Urinary bladder (tissue), 4 donors: Measurements from ENCODE around the gene METRN. TPM values are rescaled to one million over a fixed set of nuclear protein-coding genes. Genes with fewer than 3 reads are reported as not detected.

Experiments
- DNase-seq: peaks from one replicate; pipeline ENCODE4 v3.0.0-alpha.2; 2015; ENCODE audit errors: extremely low spot score
- H3K27ac ChIP-seq: one replicate; pipeline ENCODE4 v1.5.1; 2013; ENCODE audit warnings: low read depth, mild to moderate bottlenecking, moderate library complexity
- H3K36me3 ChIP-seq: one replicate; pipeline ENCODE4 v1.6.1; 2013; ENCODE audit warnings: mild to moderate bottlenecking, moderate library complexity; ENCODE audit not compliant: insufficient read depth
- H3K4me1 ChIP-seq: one replicate; pipeline ENCODE4 v1.6.1; 2013; ENCODE audit warnings: mild to moderate bottlenecking, moderate library complexity; ENCODE audit not compliant: insufficient read depth
- H3K4me3 ChIP-seq: one replicate; pipeline ENCODE4 v1.5.1; 2013; ENCODE audit warnings: low read depth, low read length
- WGBS: extraction: QIAGEN DNeasy Blood & Tissue Kit; methylation state at CpG from one replicate; pipeline ENCODE4 v1.1.7; 2013; 5-methylcytosine and 5-hydroxymethylcytosine counted together
- polyA plus RNA-seq: library from polyadenylated mRNA; stranded (reverse); fragments of 200-250 nt; gene quantifications from one replicate; pipeline ENCODE4 v1.2.3, GENCODE V29; 2013
- total RNA-seq: library from RNA; depleted of rRNA; stranded (reverse); fragments of >200 nt; gene quantifications from one replicate; pipeline ENCODE4 v1.2.3, GENCODE V29; 2014
- donor health status: healthy with polysubstance abuse.
- donor health status: healthy.

METRN gene
- total and polyA plus RNA-seq, 2 donors, result 14.5 to 42.9 TPM

DNA sequence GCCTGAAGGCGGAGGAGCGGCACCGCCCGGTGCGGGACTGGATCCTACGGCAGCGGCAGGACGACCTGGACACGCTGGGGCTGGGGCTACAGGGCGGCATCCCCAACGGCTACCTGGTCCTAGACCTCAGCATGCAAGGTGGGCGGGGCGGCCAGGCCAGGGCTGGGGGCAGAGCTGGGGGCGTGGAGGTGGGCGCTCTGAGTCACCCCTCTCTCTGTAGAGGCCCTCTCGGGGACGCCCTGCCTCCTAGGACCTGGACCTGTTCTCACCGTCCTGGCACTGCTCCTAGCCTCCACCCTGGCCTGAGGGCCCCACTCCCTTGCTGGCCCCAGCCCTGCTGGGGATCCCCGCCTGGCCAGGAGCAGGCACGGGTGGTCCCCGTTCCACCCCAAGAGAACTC, 53.5 kb downstream of the METRN start:
- H3K4me3 ChIP-seq, result no peak overlapping the region
- WGBS, result 66% methylated on average over 21 of the region's 21 CpGs

More for the DNA sequence above, 53.5 kb downstream of the METRN start:
- no peak for DNase-seq
- H3K36me3 ChIP-seq, result no peaks in the 10 kb centered on the region
- H3K4me1 ChIP-seq, result no peaks in the 10 kb centered on the region
- no peak overlapping the region for H3K27ac ChIP-seq

Other genes with a start within 250 kb of the METRN start
- 12.7 TPM for gene CAPN15, start 187.4 kb upstream of the METRN start, total RNA-seq
- 30.3 TPM for gene CAPN15, start 187.4 kb upstream of the METRN start, polyA plus RNA-seq
- gene PRR35, start 154.7 kb upstream of the METRN start, total RNA-seq, result not detected
- not detected for gene PRR35, start 154.7 kb upstream of the METRN start, polyA plus RNA-seq
- gene NHLRC4, start 148.1 kb upstream of the METRN start, total RNA-seq, result 1.0 TPM
- gene NHLRC4, start 148.1 kb upstream of the METRN start, polyA plus RNA-seq, result 1.8 TPM
- gene PIGQ, start 145.2 kb upstream of the METRN start, total RNA-seq, result 11.8 TPM
- gene PIGQ, start 145.2 kb upstream of the METRN start, polyA plus RNA-seq, result 39.0 TPM
- 6.9 TPM for gene RAB40C, start 125.1 kb upstream of the METRN start, total RNA-seq
- 30.9 TPM for gene RAB40C, start 125.1 kb upstream of the METRN start, polyA plus RNA-seq
- gene WFIKKN1, start 84.1 kb upstream of the METRN start, total RNA-seq, result 0.37 TPM
- gene WFIKKN1, start 84.1 kb upstream of the METRN start, polyA plus RNA-seq, result 0.30 TPM
- 26.7 TPM for gene METTL26, start 78.8 kb upstream of the METRN start, total RNA-seq
- gene METTL26, start 78.8 kb upstream of the METRN start, polyA plus RNA-seq, result 135 TPM
- gene MCRIP2, start 73.3 kb upstream of the METRN start, total RNA-seq, result 5.1 TPM
- gene MCRIP2, start 73.3 kb upstream of the METRN start, polyA plus RNA-seq, result 42.6 TPM
- 15.8 TPM for gene WDR90, start 65.8 kb upstream of the METRN start, total RNA-seq
- gene WDR90, start 65.8 kb upstream of the METRN start, polyA plus RNA-seq, result 21.9 TPM
- gene RHOT2, start 47.0 kb upstream of the METRN start, total RNA-seq, result 26.0 TPM
- 103 TPM for gene RHOT2, start 47.0 kb upstream of the METRN start, polyA plus RNA-seq
- 0.95 TPM for gene RHBDL1, start 39.4 kb upstream of the METRN start, total RNA-seq
- gene RHBDL1, start 39.4 kb upstream of the METRN start, polyA plus RNA-seq, result 1.3 TPM
- gene STUB1, start 34.7 kb upstream of the METRN start, total RNA-seq, result 29.4 TPM
- gene STUB1, start 34.7 kb upstream of the METRN start, polyA plus RNA-seq, result 132 TPM
- 28.3 TPM for gene JMJD8, start 30.8 kb upstream of the METRN start, total RNA-seq
- 91.4 TPM for gene JMJD8, start 30.8 kb upstream of the METRN start, polyA plus RNA-seq
- 2.7 TPM for gene WDR24, start 24.7 kb upstream of the METRN start, total RNA-seq
- gene WDR24, start 24.7 kb upstream of the METRN start, polyA plus RNA-seq, result 12.9 TPM
- 0.26 TPM for gene FBXL16, start 9.3 kb upstream of the METRN start, total RNA-seq
- gene FBXL16, start 9.3 kb upstream of the METRN start, polyA plus RNA-seq, result 0.68 TPM
- gene ANTKMT, start 6.0 kb downstream of the METRN start, total RNA-seq, result 7.9 TPM
- gene ANTKMT, start 6.0 kb downstream of the METRN start, polyA plus RNA-seq, result 29.3 TPM
- 0.74 TPM for gene CCDC78, start 11.3 kb downstream of the METRN start, total RNA-seq
- gene CCDC78, start 11.3 kb downstream of the METRN start, polyA plus RNA-seq, result 0.49 TPM
- gene HAGHL, start 12.0 kb downstream of the METRN start, total RNA-seq, result 1.1 TPM
- gene HAGHL, start 12.0 kb downstream of the METRN start, polyA plus RNA-seq, result 3.5 TPM
- gene CIAO3, start 25.9 kb downstream of the METRN start, total RNA-seq, result 33.4 TPM
- gene CIAO3, start 25.9 kb downstream of the METRN start, polyA plus RNA-seq, result 26.6 TPM
- 0.74 TPM for gene MSLN, start 45.6 kb downstream of the METRN start, total RNA-seq
- 0.41 TPM for gene MSLN, start 45.6 kb downstream of the METRN start, polyA plus RNA-seq
- 8.1 TPM for gene RPUSD1, start 73.3 kb downstream of the METRN start, total RNA-seq
- 21.6 TPM for gene RPUSD1, start 73.3 kb downstream of the METRN start, polyA plus RNA-seq
- gene CHTF18, start 73.5 kb downstream of the METRN start, total RNA-seq, result 8.6 TPM
- gene CHTF18, start 73.5 kb downstream of the METRN start, polyA plus RNA-seq, result 16.7 TPM
- not detected for gene GNG13, start 85.6 kb downstream of the METRN start, total RNA-seq
- gene GNG13, start 85.6 kb downstream of the METRN start, polyA plus RNA-seq, result not detected